ENCODE data around the gene MDFIC2. TPM values are rescaled to one million over a fixed set of nuclear protein-coding genes. Genes with fewer than 3 reads are reported as not detected.

The MDFIC2 gene
- total RNA-seq = not detected in 2 replicates

GRCh38 chr3:70312336-70312735 is at the start of gene MDFIC2:
Gene MDFIC2, minus strand, starts transcription at chr3:70312638. Its CDS starts 665 bp downstream, at chr3:70311973.

All from endothelial cell of coronary artery (primary cell).